Dermis blood vessel endothelial cell (primary cell): Measurements from ENCODE around the gene BAIAP2. TPM values are rescaled to one million over a fixed set of nuclear protein-coding genes. Genes with fewer than 3 reads are reported as not detected.
"Not testable (repeated sequence)": the region's sequence is repeated elsewhere in the genome, so short reads cannot be mapped to it uniquely, and the experiment has no call there.

Experiments used
- DNase-seq: peaks from one replicate; pipeline ENCODE4 v3.0.0; 2010
- total RNA-seq: library from RNA; depleted of rRNA; stranded (reverse); fragments of >200 nt; gene quantifications from 2 replicates; pipeline ENCODE4 v1.2.3, GENCODE V29; 2014

BAIAP2 gene
- total RNA-seq, 1 donor from 2014 or later, result 27.7 TPM

DNA sequence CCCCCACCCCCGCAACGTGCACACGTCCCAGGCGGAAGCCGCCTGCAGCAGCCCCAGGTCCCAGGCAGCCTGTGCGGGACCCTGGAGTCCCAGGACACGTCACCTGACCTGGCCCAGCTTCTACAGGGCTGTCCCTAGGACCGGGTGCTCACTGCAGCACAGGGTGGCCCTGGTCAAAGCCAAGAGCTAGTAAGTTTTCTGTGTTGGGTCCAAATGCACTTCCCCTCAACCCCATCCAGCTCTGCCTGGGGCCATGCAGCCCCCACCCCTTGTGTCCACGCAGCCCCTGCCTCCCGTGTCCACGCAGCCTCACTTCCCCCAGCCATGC is 108.2 kb downstream of the BAIAP2 start:
- no peak for DNase-seq

DNA sequence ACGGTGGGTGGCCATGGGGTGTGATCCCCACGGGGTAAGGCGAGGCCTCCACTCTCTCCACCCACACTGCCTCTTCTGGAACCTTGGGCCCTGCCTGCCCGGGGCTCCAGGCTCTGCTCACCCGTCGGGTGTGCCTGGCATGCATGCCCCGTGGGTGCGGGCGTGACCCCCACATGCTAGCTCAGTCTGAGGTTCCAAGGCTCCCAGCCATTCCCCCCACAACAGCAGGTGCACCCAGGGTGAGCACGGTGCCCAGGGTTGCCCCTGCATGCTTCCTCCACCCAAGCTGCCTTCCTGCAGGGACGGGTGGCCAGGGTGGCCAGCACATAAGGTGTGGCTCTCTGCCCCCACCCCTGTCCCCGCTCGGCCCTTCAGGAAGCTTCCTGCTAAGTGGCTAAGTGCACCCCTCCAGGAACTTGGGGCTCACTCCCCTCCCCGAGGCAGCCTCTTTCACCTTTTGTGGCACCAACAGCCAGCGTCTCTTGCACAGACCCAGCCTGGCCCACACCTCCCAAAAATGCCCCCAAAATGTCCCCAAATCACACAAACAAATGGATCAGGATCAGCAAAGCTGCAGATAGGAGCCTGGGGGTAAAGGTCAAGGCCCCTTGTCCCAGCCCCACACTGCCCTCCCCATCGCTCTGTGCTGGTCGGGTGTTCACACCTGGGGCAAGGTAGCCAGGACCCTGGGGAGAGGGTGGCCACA is 108.9 kb downstream of the BAIAP2 start:
- no peak for DNase-seq

DNA sequence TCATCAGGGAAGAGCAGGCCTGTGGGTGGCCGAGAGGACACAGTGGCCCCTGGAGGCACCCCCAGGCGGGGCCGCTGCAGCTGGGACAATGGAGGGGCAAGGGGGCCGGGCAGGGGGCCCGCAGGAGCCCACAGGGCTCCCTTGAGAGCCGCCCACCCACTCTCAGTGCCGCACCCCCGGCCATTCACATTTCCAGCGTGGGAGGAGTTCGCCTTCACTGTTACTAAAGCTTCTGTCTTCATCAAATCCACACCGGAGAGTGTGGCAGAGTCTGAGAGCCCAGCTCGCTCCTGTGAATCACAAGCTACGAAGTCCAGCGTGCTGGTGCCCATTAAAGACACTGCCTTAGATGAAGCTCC is 109.5 kb downstream of the BAIAP2 start:
- DNase-seq, result no peak

DNA sequence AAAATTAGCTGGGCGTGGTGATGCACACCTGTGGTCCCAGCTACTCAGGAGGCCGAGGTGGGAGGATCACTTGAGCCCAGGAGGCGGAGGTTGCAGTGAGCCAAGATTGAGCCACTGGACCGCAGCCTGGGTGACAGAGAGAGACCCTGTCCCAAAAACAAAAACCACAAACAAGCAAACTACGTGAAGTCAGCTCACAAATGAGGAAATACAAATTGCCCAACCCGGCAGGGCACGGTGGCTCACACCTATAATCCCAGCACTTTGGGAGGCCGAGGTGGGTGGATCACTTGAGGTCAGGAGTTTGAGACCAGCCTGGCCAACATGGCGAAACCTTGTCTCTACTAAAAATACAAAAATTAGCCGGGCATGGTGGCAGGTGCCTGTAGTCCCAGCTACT is 111.3 kb downstream of the BAIAP2 start:
- not testable (repeated sequence) for DNase-seq

DNA sequence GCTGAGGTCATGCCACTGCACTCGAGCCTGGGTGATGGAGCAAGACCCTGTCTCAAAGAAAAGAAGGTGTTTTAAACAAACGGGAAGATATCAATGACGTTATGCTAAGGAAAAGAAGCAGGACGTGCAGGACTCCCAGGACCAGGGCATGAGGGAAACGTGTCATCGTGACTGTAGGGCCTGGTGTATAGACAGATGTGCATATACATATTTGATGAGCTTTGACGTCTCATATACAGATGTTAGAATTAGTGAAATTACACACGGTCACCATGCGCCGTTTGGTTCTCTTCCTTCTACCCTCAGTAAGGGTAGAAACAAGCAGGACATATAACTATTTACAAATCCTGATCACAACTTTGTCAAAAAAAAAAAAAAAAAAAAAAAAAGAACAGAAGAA is 112.8 kb downstream of the BAIAP2 start:
- no peak for DNase-seq

DNA sequence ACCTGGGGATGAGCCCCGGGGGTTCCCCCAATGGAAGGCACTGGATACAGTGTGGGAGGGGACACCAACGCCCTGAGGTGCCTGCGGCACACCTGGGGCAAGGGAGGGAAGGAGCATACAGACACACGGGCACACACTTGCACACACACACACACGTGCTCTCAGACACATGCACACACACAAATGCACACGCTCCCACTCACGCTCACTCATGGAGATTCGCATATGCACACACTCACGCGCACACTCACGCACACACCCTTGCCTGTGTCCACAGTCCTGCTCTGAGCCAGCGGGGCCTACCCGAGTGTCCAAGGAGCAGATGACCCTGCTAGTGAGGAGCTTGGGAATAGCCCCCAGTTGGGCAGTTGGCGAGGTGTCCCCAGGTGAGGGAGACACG is 113.6 kb downstream of the BAIAP2 start:
- DNase-seq, result no peak

DNA sequence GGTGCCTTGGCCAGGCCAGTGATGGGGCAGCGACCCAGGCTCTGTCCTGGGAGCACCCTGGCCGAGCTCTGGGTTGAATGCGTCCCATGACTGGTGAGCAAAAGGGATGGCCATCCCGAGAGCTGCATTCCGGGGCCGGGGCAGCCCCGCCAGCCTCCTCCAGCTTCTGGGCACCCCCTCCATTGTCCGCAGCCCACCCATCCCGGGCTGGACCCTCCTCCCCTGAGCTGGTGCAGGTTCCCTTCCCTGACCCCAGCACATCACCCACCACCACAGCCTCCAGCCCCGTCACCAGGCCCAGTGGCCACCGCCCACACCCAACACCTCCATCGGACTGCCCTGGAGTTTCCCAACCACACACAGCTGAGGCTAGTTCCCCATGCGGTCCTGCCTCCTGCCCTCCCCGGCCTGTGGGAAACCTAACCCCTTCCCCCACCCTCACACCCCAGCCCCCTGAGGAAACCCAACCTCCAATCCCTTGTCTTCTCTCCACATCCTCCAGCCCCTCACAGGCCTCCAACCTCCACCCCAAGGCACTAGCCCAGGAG is 114.1 kb downstream of the BAIAP2 start:
- DNase-seq, result no peak

DNA sequence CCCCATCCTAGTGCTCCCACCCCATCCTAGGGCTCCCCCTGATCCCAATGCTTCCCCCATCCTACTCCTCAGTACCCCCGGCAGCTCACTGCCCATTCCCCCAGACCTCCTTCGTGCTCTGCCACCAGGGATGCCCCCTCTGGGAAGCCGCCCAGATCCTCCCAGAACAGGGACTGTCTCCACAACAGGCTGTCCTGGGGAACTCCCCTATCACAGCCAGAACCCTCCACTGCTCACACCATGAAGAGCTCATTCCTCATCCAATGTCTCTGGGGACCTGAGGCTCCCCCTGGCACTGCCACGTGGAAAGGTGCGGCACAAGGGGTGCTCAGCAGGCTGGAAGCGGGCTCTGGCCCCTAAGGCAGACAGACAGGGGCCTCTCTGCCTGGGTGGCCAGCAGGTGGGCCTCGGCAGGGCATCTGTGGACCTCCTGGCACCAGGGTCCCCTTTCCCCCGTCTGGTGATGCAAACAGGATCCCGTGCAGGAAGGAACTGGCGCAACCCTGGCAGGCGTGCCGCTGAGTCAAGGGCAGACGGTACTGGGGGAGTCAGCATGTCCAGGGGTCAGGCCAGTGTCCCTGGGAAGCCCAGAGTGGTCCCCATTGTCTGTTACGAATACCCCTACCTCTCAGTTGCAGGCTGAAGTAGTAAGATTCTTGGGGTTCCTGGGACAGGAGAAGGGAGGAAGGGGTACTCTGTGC is 115.6 kb downstream of the BAIAP2 start:
- DNase-seq, result peak; percentile 57

DNA sequence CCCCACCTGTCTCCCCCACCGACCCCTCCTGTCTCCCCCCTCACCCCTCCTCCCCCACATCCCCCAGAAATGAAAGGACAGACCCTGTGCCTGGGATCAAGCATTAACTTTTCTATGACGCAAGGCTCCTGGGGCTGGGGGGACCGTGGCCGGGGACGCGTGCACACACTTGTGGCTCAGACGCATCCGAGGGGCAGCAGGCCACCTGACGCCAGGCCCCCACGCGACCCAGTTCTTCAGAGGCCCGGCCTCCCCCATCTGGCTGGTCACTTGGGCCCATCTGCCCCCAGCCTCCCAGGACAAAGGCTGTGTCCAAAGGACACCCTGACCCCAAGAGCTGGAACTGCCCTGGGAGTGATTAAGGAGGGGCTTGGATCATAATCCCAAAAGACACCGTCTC is 116.3 kb downstream of the BAIAP2 start:
- no peak for DNase-seq

DNA sequence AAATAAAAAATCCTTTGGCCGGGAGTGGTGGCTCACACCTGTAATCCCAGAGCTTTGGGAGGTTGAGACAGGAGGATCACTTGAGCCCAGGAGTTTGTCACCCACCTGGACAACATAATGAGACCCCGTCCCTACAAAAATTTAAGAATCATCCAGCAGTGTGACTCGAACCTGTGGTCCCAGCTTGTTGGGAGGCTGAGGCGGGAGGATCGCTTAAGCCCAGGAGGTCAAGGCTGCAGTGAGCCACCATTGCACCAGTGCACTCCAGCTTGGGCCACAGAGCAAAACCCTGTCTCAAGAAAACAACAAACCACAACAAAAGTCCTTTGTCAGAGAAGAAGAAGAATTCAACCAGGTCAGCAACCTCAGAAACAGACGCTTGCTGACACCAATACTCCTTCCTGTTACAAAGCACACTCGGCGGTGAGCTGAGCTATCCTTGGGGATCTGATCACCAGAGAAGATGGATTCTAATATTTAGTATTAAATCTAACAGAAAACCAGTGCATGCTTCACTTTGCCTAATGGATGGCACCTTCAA is 117.4 kb downstream of the BAIAP2 start:
- DNase-seq, result no peak

DNA sequence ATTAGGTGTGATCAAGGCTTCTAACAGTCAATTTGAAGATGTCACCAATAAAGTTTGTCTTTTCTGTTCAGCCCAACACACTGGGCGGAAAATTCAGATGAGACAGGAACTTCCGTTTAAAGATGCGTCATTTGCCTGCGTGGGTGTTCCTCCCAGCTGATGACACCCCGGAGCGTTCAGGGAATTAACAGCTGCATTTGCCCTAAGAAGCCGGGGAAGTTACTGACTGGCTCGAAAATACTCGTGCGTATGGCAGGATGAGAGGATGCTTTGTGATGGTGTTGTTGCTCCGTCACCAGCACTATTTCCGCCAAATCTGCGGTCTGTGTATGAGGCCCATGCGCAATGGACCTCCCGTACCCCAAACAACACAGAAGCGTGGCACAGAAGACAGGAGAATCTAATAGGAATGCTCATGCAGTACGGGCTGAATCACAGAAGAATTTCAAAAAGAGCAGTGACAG is 118.4 kb downstream of the BAIAP2 start:
- peak; percentile 78 for DNase-seq

DNA sequence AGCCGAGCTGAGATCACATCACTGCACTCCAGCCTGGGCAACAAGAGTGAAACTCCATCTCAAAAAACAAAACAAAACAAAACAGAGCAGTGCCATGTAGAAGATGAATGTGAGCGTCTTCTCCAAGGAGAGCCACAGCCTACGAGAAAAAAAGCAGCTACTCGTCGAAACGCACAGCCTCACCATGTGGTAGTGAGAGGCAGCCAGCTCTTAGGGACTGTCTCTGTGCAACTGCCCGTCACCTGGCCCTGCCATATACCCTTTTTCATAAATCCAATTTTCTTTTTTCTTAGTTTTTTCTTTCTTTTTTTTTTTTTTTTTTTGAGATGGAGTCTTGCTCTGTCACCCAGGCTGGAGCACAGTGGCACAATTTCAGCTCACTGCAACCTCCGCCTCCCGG is 119.1 kb downstream of the BAIAP2 start:
- DNase-seq, result not testable (repeated sequence)

DNA sequence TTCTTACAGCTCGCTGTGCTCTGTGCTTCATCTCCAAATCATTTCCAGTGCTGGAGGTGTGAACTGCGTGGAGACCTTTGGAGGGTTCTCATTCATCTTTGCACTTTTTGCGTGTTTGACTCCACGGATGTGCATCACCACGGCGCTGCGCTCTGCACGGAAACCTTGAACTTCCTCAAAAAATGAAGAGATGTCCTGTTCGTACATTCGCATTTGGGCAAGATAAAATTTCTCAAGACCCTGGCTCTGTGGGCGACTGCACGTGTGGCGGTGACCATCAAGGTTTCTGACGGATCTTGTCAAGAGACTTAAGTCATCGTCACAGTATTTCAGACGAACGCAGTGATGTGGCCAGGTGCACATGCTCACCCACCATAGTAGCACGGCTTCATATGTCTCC is 120.0 kb downstream of the BAIAP2 start:
- no peak for DNase-seq

DNA sequence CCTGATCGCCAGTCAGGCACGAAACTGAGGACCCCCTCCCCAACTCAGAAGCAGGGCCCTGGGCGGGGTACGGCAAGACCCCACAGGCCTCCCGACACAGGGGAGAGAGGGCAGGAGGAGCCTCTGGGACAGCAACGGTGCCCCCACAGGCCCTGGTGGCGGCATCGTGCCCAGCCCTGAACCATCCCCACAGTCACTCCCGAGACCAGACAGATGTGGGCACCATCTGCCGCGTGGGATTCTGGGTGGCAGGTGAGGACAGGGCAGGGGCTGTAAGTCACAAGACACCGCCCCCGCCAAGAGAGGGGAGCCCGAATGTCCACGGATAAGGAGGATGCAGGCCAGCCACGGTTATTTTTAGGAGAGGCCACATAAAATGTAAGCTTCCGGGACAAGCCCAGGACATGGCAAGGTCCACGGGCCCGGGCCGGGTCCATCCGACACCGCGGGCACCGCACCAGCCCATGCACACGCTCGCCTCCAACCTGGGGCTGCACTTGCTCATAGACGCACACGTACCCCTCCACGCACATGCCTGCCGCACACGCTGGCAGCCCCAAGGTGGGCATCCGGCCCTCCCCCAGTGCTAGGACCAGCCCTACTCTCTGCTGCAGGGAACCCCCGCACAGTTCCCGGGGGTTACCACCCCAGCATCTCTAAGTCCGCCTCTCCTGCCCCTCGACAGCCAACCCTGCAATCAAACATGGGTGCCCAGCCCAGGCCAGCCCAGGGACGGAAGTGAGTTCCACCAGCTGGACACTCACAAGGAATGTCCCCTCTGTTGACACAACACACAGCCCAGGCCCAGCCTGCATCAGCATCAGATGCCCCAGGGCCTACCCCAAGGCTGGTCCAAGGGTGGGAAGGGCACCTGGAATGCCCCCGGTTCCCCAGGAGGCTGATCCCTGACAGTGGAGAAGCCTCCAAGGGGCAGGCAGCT is 122.2 kb downstream of the BAIAP2 start:
- no peak for DNase-seq

DNA sequence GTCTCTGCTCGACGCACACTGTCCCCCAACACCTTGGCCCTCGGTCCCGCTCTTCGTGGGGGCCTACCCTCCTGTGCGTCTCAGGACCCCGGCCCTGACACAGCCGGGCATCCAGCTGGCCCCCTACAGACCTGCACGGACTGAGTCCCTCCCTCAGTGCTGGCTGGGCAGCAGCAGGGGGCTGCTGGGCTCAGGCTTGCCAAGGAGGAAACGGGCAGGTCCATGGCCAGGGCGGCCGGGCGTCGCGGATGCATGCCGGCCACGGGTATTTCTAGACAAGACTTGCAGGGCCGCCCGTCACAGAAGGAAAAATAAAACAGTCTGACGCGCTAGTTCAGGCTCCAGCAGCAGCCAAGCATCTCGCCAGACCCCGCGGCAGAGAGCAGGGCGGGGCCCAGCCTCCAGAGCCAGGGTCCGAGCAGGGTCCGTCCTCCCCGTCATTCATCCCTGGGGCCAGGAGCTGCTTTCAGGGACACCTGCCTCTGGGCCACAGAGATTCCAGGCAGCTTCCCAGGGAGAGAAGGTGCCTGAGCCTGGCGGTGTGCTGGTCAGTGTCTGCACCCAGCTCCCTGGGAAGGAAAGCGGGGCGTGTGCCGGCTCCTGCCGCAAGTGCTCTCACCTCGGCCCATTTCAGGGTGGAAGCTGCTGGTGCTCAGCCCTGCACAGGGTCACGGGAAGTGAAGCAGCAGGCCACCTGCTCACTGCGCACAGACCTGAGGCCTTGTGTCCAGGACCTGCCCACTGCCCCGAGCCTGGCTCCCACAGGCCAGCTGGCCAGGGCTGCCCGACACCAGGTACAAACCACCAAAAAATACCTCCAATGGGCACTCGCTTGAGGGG is 123.1 kb downstream of the BAIAP2 start:
- no peak for DNase-seq

DNA sequence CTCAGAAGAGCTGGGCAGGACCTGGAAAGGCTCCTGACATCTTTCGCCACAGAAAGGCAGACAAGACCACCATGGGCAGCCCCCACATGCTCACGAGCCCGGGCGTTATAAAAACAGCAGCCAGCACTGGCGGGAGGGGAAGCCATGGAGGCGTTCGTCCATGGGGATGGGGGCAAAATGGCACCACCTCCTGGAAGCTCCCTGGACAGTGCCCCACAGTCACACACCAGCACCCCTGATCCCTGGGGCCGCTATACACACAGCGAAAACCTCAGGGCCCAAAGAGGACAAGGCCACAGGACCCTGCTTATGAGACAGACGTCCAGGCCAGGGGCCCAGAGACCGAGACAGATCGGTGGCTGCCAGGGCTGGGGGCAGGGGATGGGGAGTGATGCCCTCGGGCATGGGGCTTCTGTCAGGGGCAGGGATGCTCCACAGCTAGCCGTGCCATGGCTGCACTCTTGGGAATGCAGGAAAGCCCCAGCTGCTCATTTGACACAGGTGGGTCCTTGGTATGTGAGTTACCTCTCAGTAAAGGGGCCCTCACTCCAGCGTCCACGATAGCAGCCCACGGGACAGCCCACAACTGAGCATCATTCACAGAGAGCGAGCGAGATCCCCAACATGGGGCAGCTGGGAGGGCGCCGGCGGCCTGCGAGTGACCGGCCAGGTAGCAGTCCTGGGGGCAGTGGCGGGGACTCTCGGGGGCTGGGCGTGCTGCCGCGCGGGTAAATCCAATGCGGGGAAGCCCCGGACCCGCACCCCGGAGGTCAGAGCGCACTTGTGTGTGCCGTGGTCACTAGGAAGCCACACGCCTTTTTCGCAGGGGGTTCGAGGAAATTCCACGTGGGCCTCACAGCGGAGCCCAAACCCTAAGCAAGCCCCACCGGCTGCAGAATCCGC is 124.0 kb downstream of the BAIAP2 start:
- DNase-seq, result no peak

DNA sequence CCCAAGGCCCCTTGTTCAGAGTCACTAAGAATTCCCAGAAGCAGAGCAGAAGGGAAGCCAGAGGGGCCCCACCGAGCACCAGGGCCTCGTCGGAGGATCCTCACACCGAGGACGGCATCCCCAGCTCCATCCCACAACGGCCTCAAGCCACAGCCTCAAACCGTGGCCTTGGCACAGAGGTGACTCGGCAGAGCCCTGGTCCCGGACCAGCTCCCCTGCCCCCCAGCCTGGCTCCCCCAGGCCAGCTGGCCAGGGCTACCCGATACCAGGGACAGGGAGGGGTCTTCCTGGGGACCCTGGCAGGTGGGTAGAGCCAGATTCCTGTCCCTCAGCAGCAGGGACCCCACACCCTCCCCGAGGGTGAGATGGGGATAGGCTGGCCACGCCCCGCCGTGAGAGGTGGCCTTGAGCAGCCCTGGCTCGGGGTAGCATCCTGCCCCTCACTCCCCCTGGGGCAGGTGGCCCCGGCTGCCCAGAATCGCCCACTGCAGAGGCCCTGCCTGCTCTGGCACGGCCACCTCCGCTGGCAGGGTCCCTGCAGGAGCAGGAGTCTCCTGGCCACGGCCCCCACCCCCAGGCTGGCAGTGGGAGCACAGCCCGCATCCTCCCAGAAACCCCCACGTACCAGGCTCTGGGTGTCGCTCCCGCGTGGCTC is 124.8 kb downstream of the BAIAP2 start:
- no peak for DNase-seq

DNA sequence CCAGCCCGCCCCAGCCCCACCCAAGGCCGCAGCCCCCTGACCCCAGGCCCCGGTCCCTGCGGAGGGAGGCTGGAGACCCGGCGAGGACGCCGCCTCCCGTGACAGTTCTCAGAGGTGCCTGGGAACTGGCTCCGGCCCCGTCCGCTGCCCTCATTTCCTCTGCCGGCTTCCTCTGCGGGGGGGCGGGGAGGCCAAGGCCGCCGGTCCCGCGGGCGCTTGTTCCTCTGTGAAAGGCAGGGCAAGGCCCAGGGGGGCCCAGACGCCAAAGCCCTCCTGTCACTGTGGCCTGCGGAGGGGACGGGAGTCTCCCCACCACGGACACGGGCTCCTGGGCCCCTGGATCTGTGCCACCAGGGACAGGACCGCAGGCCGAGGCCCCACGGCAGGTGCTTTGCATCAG is 125.4 kb downstream of the BAIAP2 start:
- peak; percentile 70 for DNase-seq

DNA sequence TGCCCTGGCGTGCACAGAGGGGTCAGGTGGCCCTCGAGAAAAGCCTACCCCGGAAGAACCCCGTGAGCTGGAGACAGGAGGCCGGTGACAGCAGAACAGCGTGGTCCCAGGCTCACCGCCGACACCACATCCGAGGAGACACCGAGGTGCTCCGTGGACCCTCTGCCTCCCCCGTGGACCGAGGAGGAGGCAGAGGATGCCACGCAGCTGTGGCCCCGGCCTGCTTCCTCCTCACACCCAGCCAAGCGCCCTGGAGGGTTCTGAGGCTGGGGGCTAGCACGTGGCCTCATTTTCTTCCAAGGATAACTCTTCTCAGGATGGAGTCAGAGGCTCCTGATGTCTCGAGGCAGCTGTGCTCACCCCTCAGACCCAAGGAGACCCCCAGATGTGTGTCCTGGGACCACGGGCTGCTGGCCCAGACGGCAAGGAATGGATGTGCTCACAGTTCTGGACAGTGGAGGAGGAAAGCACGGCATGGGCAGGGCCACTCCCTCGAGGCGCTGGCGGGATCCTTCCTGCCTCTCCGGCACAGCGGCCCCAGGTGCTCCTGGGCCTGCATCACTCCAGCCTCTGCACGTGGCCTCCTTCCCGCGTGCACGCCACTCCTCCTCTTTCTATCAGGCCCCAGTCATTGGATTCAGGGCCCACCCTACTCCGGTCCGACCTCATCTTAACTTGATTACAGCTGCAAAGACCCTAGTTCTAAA is 125.9 kb downstream of the BAIAP2 start:
- peak; percentile 27 for DNase-seq

DNA sequence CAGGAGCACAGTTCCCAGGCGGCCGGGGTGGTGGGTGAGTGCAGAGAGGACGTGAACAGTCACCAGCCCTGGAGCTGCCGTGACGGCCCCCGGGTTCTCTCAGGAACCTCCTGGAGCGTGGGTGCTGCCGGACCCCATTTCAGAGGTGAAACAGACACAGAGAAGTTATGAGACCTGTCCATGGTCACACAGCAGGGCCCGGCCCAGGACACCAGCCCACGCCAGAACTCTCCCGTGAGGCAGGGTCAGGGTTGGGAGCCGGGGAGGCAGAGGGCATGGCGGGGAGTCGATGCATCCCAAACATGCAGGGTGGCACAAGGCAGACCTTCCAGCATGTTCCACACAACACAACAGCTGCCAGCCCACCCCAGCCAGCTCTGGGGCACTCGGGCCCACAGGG is 126.6 kb downstream of the BAIAP2 start:
- no peak for DNase-seq
